PC-3 (cell line): ENCODE measurements around the gene VAV3.
"Not testable (repeated sequence)": the region's sequence is repeated elsewhere in the genome, so short reads cannot be mapped to it uniquely, and the experiment has no call there.

ENCODE experiments used
- CTCF ChIP-seq: fragments of 300-600 bp; sonication (generic); conservative IDR thresholded peaks from 2 replicates; pipeline ENCODE4 v1.5.1; 2017; ENCODE audit warnings: antibody characterized with exemption, low read depth, mild to moderate bottlenecking, low read length
- EZH2 ChIP-seq: fragments of 300-600 bp; sonication (generic); IDR thresholded peaks from one replicate; pipeline ENCODE4 v1.6.1; 2017; ENCODE audit warnings: antibody characterized with exemption, mild to moderate bottlenecking, low read length; ENCODE audit not compliant: unreplicated experiment
- EZH2phosphoT487 ChIP-seq: fragments of 300-600 bp; sonication (generic); IDR thresholded peaks from 2 replicates; pipeline ENCODE4 v1.6.1; 2018; ENCODE audit warnings: mild to moderate bottlenecking, antibody characterized with exemption, low read length, borderline replicate concordance

DNA sequence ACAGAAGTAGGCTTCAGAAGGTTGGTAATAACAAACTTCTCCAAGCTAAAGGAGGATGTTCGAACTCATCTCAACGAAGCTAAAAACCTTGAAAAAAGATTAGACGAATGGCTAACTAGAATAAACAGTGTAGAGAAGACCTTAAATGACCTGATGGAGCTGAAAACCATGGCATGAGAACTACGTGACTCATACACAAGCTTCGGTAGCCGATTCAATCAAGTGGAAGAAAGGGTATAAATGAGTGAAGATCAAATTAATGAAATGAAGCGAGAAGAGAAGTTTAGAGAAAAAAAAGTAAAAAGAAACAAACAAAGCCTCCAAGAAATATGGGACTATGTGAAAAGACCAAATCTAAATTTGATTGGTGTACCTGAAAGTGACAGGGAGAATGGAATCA, 231.6 kb downstream of the VAV3 start:
- TF ChIP-seq CTCF, EZH2phosphoT487, EZH2: not testable (repeated sequence)
